Measurements from ENCODE around the gene CADPS2.
A peak's percentile ranks its signal among the peaks of the same experiment; 100 is the strongest.

The CADPS2 gene

GRCh38 chr7:122550545-122550944 is 335.7 kb downstream of the CADPS2 start:
- H3K4me3 ChIP-seq (ENCODE audit: low read length): no peak overlapping the region
- no peaks in the 10 kb centered on the region for H3K9me3 ChIP-seq (ENCODE audit: control insufficient read depth, insufficient read depth, low read length)
- no peaks in the 10 kb centered on the region for H3K27me3 ChIP-seq (ENCODE audit: control insufficient read depth, insufficient read depth, low read length)
- DNase-seq (ENCODE audit: low read depth, low spot score): no peak
- no peaks in the 10 kb centered on the region for H3K4me1 ChIP-seq (ENCODE audit: control insufficient read depth, insufficient read depth, low read length)
- H3K27ac ChIP-seq (ENCODE audit: low read length): no peak overlapping the region
- no CpG with 5 or more reads among the region's 1 CpG for WGBS (ENCODE audit: insufficient coverage, insufficient read length)
- no peaks in the 10 kb centered on the region for H3K36me3 ChIP-seq (ENCODE audit: control insufficient read depth, insufficient read depth, low read length)

DNA sequence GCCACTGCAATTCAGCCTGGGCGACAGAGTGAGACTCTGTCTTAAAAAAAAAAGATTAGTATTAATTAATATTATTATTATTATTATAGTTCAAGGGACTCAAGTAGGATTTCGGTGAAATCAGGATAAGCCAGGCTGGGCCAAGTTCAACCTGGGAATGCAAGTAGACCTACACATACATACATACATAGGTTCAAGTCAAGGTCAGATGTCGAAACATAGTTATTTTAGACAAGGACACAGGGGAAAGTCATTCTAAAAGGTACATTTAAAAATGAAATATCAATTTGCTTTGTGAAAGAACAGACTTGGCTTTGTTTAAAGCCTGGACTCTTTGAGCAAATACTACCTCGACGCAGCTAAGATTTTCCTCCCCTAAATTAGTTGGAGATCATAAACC is 336.7 kb downstream of the CADPS2 start:
- H3K36me3 ChIP-seq (ENCODE audit: control insufficient read depth, insufficient read depth, low read length): no peaks in the 10 kb centered on the region
- WGBS (ENCODE audit: insufficient coverage, insufficient read length): no CpG with 5 or more reads among the region's 5 CpGs
- H3K9me3 ChIP-seq (ENCODE audit: control insufficient read depth, insufficient read depth, low read length): no peaks in the 10 kb centered on the region

DNA sequence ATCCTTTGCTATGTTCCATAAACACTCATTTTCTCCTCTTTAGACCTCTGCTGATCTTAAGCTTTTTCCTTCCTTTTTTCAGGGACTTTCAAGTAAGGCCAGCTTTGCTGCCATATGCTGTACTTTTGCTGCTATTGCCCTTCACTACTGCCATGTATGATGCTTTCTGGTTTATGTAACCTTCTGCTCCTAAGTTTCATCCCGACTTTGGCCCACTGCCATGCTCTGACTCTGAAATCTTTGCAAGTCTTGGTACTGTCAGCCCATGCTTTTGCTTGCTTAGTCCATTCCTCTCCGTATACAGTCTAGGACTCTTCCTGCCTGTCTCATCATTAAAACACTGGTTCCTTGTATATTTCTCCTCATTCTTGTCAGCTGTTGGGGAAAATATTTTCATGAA is 339.8 kb downstream of the CADPS2 start:
- WGBS (ENCODE audit: insufficient coverage, insufficient read length): no CpG with 5 or more reads among the region's 2 CpGs
- Histone ChIP-seq H3K36me3 (ENCODE audit: control insufficient read depth, insufficient read depth, low read length) (no peaks in the 10 kb centered on the region), H3K4me1 (ENCODE audit: control insufficient read depth, insufficient read depth, low read length) (no peaks in the 10 kb centered on the region), H3K27me3 (ENCODE audit: control insufficient read depth, insufficient read depth, low read length) (no peaks in the 10 kb centered on the region), H3K4me3 (ENCODE audit: low read length) (no peak overlapping the region), H3K27ac (ENCODE audit: low read length) (no peak overlapping the region), H3K9me3 (ENCODE audit: control insufficient read depth, insufficient read depth, low read length) (peaks cover 2% of the 10 kb centered on the region; the same call in 1 of the 2 replicates)
- DNase-seq (ENCODE audit: low read depth, low spot score): no peak

More for the DNA sequence above, 336.7 kb downstream of the CADPS2 start:
- no peak overlapping the region for H3K27ac ChIP-seq (ENCODE audit: low read length)
- no peak for DNase-seq (ENCODE audit: low read depth, low spot score)
- no peaks in the 10 kb centered on the region for H3K27me3 ChIP-seq (ENCODE audit: control insufficient read depth, insufficient read depth, low read length)
- no peaks in the 10 kb centered on the region for H3K4me1 ChIP-seq (ENCODE audit: control insufficient read depth, insufficient read depth, low read length)
- no peak overlapping the region for H3K4me3 ChIP-seq (ENCODE audit: low read length)

DNA sequence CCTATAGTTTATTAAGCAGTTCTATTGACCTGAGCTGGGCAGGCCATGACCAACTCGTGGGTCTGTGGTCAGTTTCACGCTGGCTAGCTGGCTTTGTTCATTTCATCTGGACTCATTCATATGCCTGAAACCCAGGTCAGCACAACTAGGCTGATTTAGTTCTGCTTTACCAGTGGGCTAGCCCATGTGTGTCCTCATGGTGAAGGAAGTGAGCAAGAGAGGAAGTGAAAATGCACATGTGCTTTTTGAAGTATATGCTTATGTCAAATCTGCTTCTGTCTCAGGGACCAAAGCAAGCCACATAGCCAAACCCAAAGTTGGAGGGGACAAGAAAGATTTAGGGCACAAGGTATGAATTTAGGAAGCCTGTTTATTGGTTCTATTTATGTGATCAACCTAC is 341.8 kb downstream of the CADPS2 start:
- no peaks in the 10 kb centered on the region for H3K27me3 ChIP-seq (ENCODE audit: control insufficient read depth, insufficient read depth, low read length)
- H3K27ac ChIP-seq (ENCODE audit: low read length): no peak overlapping the region
- no peaks in the 10 kb centered on the region for H3K36me3 ChIP-seq (ENCODE audit: control insufficient read depth, insufficient read depth, low read length)
- no peak overlapping the region for H3K4me3 ChIP-seq (ENCODE audit: low read length)
- WGBS (ENCODE audit: insufficient coverage, insufficient read length): no CpG with 5 or more reads among the region's 2 CpGs
- no peaks in the 10 kb centered on the region for H3K4me1 ChIP-seq (ENCODE audit: control insufficient read depth, insufficient read depth, low read length)
- no peak for DNase-seq (ENCODE audit: low read depth, low spot score)
- H3K9me3 ChIP-seq (ENCODE audit: control insufficient read depth, insufficient read depth, low read length): peaks cover 2% of the 10 kb centered on the region; the same call in 1 of the 2 replicates

- H3K27ac ChIP-seq (ENCODE audit: low read length): no peak overlapping the region
- H3K9me3 ChIP-seq (ENCODE audit: control insufficient read depth, insufficient read depth, low read length): peaks cover 2% of the 10 kb centered on the region; the same call in 1 of the 2 replicates
- no peak for DNase-seq (ENCODE audit: low read depth, low spot score)
- H3K36me3 ChIP-seq (ENCODE audit: control insufficient read depth, insufficient read depth, low read length): no peaks in the 10 kb centered on the region
- H3K4me3 ChIP-seq (ENCODE audit: low read length): no peak overlapping the region
- H3K4me1 ChIP-seq (ENCODE audit: control insufficient read depth, insufficient read depth, low read length): no peaks in the 10 kb centered on the region
- no CpG with 5 or more reads among the region's 2 CpGs for WGBS (ENCODE audit: insufficient coverage, insufficient read length)
- no peaks in the 10 kb centered on the region for H3K27me3 ChIP-seq (ENCODE audit: control insufficient read depth, insufficient read depth, low read length)
Measured at GRCh38 chr7:122543891-122544290, 342.4 kb downstream of the CADPS2 start.

- H3K4me3 ChIP-seq (ENCODE audit: low read length): no peak overlapping the region
- H3K36me3 ChIP-seq (ENCODE audit: control insufficient read depth, insufficient read depth, low read length): no peaks in the 10 kb centered on the region
- DNase-seq (ENCODE audit: low read depth, low spot score): no peak
- H3K9me3 ChIP-seq (ENCODE audit: control insufficient read depth, insufficient read depth, low read length): peaks cover 2% of the 10 kb centered on the region; the same call in 1 of the 2 replicates
- H3K27ac ChIP-seq (ENCODE audit: low read length): no peak overlapping the region
- no peaks in the 10 kb centered on the region for H3K4me1 ChIP-seq (ENCODE audit: control insufficient read depth, insufficient read depth, low read length)
- H3K27me3 ChIP-seq (ENCODE audit: control insufficient read depth, insufficient read depth, low read length): no peaks in the 10 kb centered on the region
Measured at GRCh38 chr7:122543166-122543565, 343.1 kb downstream of the CADPS2 start.

DNA sequence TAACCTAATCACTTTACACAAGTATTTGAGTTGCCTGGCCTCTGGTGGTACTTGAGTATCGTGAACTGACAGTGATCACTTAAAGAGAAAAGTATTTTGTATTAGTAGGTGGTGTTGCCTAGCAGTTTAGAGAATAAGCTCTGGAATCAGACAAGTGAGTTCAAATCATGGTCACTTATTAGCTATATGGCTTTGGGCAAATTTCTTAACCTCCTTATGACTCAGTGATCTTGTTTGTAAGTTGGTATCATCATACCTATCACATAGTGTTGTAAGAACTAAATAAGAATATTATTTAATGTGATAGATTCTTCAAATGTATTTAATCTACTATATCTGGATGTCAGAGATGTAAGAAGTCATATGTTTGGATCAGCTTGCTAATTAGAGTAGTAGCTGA is 351.2 kb downstream of the CADPS2 start:
- DNase-seq (ENCODE audit: low read depth, low spot score): no peak
- Histone ChIP-seq H3K36me3 (ENCODE audit: control insufficient read depth, insufficient read depth, low read length) (no peaks in the 10 kb centered on the region), H3K4me3 (ENCODE audit: low read length) (no peak overlapping the region), H3K9me3 (ENCODE audit: control insufficient read depth, insufficient read depth, low read length) (no peaks in the 10 kb centered on the region), H3K4me1 (ENCODE audit: control insufficient read depth, insufficient read depth, low read length) (no peaks in the 10 kb centered on the region; the same call in 1 of the 2 replicates), H3K27ac (ENCODE audit: low read length) (no peak overlapping the region), H3K27me3 (ENCODE audit: control insufficient read depth, insufficient read depth, low read length) (no peaks in the 10 kb centered on the region)
- WGBS (ENCODE audit: insufficient coverage, insufficient read length): no CpG with 5 or more reads among the region's 1 CpG

DNA sequence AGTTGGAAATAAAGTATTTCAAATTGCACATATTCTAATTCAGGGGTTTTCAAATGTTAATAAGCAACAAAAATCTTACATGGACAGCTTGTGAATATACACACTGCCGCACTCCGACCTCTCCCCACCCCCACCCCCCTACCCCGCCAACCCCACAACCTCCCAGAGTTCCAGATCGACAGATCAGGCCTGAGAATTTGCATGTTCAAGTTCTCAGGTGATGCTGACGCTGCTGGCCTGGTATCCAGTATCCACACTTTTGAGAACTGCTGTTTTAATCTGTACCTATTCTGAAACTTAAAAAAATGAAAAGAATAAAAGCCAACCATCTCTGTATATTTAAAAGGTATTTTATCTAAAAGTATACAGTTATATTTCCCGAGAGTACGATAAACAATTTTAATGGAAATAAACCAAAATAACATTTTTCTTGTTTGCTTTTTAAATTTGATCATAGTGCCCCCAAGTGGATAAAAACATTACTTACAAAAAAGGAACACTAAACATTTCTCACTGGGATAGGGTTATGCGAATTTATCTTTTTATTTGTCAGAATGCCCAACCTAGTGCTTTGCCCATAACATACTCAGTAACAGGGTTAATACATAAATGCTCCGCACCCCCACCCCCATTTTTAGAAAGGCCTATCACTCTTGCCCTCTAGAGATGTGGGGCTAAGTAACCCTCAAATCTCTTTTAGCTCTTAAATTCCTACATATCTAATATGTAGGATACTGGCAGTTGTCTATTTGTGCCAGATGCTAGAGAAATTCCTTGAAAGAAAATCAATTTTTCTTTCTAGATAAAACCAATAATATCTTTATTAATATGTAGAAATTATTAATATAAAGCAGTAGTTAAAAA is 353.6 kb downstream of the CADPS2 start:
- Histone ChIP-seq H3K9me3 (ENCODE audit: control insufficient read depth, insufficient read depth, low read length) (no peaks in the 10 kb centered on the region), H3K27ac (ENCODE audit: low read length) (no peak overlapping the region), H3K4me3 (ENCODE audit: low read length) (no peak overlapping the region), H3K4me1 (ENCODE audit: control insufficient read depth, insufficient read depth, low read length) (no peaks in the 10 kb centered on the region; the same call in 1 of the 2 replicates), H3K36me3 (ENCODE audit: control insufficient read depth, insufficient read depth, low read length) (no peaks in the 10 kb centered on the region), H3K27me3 (ENCODE audit: control insufficient read depth, insufficient read depth, low read length) (no peaks in the 10 kb centered on the region)
- no peak for DNase-seq (ENCODE audit: low read depth, low spot score)
- WGBS (ENCODE audit: insufficient coverage, insufficient read length): no CpG with 5 or more reads among the region's 9 CpGs

DNA sequence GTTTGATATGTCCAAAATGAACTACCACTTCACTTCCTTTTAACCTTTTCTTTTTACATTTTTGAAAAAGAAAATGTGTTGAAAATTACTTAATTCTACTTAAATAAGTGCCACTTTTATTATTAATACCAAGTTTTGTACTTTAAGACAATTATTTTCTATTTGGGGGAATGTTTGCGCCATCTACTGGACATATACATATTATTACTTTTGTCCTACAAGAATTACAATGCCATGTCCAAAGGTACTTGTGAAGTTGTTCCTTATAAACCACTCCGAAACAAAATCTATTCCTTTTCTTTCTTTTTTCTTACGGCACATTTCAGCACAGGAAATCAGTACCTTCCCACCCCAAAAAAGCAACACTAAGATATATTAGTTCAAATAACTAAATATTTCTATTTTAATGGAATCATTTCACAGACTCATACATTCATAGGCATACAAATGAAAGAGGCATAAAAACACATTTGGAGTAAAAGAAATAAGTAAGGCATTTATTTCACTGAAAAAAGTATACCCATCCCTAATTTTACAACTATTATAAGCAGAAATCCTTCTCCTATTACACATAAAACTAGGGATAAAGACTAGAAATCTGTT is 357.3 kb downstream of the CADPS2 start:
- Histone ChIP-seq H3K4me3 (ENCODE audit: low read length) (no peak overlapping the region), H3K36me3 (ENCODE audit: control insufficient read depth, insufficient read depth, low read length) (no peaks in the 10 kb centered on the region), H3K4me1 (ENCODE audit: control insufficient read depth, insufficient read depth, low read length) (no peaks in the 10 kb centered on the region; the same call in 1 of the 2 replicates), H3K9me3 (ENCODE audit: control insufficient read depth, insufficient read depth, low read length) (no peaks in the 10 kb centered on the region), H3K27ac (ENCODE audit: low read length) (no peak overlapping the region), H3K27me3 (ENCODE audit: control insufficient read depth, insufficient read depth, low read length) (no peaks in the 10 kb centered on the region)
- WGBS (ENCODE audit: insufficient coverage, insufficient read length): 100% methylated on average over 2 of the region's 3 CpGs
- DNase-seq (ENCODE audit: low read depth, low spot score): peak; percentile 13

GRCh38 chr7:122525355-122525754 is 360.9 kb downstream of the CADPS2 start:
- no peaks in the 10 kb centered on the region for H3K27me3 ChIP-seq (ENCODE audit: control insufficient read depth, insufficient read depth, low read length)
- H3K27ac ChIP-seq (ENCODE audit: low read length): no peak overlapping the region
- H3K4me3 ChIP-seq (ENCODE audit: low read length): no peak overlapping the region
- H3K36me3 ChIP-seq (ENCODE audit: control insufficient read depth, insufficient read depth, low read length): no peaks in the 10 kb centered on the region
- H3K9me3 ChIP-seq (ENCODE audit: control insufficient read depth, insufficient read depth, low read length): no peaks in the 10 kb centered on the region
- no CpG with 5 or more reads among the region's 5 CpGs for WGBS (ENCODE audit: insufficient coverage, insufficient read length)
- H3K4me1 ChIP-seq (ENCODE audit: control insufficient read depth, insufficient read depth, low read length): no peaks in the 10 kb centered on the region
- DNase-seq (ENCODE audit: low read depth, low spot score): no peak

All from iPS DF 6.9 (cell line).